Pons (tissue), 1 donor: Measurements from ENCODE around the gene POSTN.
"Not testable (repeated sequence)": the region's sequence is repeated elsewhere in the genome, so short reads cannot be mapped to it uniquely, and the experiment has no call there.

Experiments used
- DNase-seq: peaks from one replicate; pipeline ENCODE4 v3.0.0-alpha.2; 2016; ENCODE audit warnings: low spot score

POSTN gene

GRCh38 chr13:37595162-37595561, 3.4 kb downstream of the POSTN start:
- no peak for DNase-seq

- DNase-seq, result no peak
Measured at GRCh38 chr13:37594550-37594949, 4.0 kb downstream of the POSTN start.

- not testable (repeated sequence) for DNase-seq
Measured at GRCh38 chr13:37589381-37589780, 9.2 kb downstream of the POSTN start.

GRCh38 chr13:37587236-37587635, 11.3 kb downstream of the POSTN start:
- DNase-seq, result no peak

- DNase-seq, result no peak
Measured at GRCh38 chr13:37586164-37586563, 12.4 kb downstream of the POSTN start.

- no peak for DNase-seq
Measured at GRCh38 chr13:37585541-37585940, 13.0 kb downstream of the POSTN start.

GRCh38 chr13:37576601-37577000, 22.0 kb downstream of the POSTN start:
- DNase-seq, result no peak

- DNase-seq, result no peak
Measured at GRCh38 chr13:37565425-37565824, 33.1 kb downstream of the POSTN start.

GRCh38 chr13:37561031-37561430, 37.5 kb downstream of the POSTN start:
- no peak for DNase-seq

- DNase-seq, result no peak
Measured at GRCh38 chr13:37560526-37560925, 38.0 kb downstream of the POSTN start.

GRCh38 chr13:37558766-37559165, 39.8 kb downstream of the POSTN start:
- not testable (repeated sequence) for DNase-seq

GRCh38 chr13:37546087-37546486, 52.5 kb downstream of the POSTN start:
- DNase-seq, result no peak

- no peak for DNase-seq
Measured at GRCh38 chr13:37544995-37545394, 53.6 kb downstream of the POSTN start.

GRCh38 chr13:37539976-37540605, 58.5 kb downstream of the POSTN start:
- DNase-seq, result no peak

- no peak for DNase-seq
Measured at GRCh38 chr13:37539170-37539569, 59.4 kb downstream of the POSTN start.

GRCh38 chr13:37535501-37535900, 63.1 kb downstream of the POSTN start:
- DNase-seq, result no peak

- DNase-seq, result no peak
Measured at GRCh38 chr13:37534676-37535075, 63.9 kb downstream of the POSTN start.

GRCh38 chr13:37534181-37534580, 64.4 kb downstream of the POSTN start:
- DNase-seq, result no peak

GRCh38 chr13:37531049-37531448, 67.5 kb downstream of the POSTN start:
- DNase-seq, result no peak

GRCh38 chr13:37529751-37530385, 68.7 kb downstream of the POSTN start:
- no peak for DNase-seq

GRCh38 chr13:37526710-37527473, 71.7 kb downstream of the POSTN start:
- no peak for DNase-seq

- DNase-seq, result no peak
Measured at GRCh38 chr13:37515226-37515625, 83.3 kb downstream of the POSTN start.
